K562 (cell line): ENCODE results near the gene DPH1. TPM values are rescaled to one million over a fixed set of nuclear protein-coding genes. Genes with fewer than 3 reads are reported as not detected.

ENCODE experiments used
- ATAC-seq: fragments of 200-7000 bp; cut with Tn5 transposase; 3 replicates; pipeline ENCODE4 v1.9.1; 2020; ENCODE audit warnings: moderate library complexity
- BruUV-seq: library from RNA; stranded (reverse); fragments of 400-500 nt; replicated peaks from 2 replicates; lab custom pipeline; 2021; lab: Mats Ljungman, UMichigan
- CTCF ChIA-PET: fragments of 300-600 bp; formaldehyde crosslinking; extraction: SDS; loops from one replicate; lab custom pipeline; 2021; ENCODE audit warnings: low intra/inter-chr PET ratio; lab: Yijun Ruan, JAX
- POLR2A ChIA-PET: fragments of 300-600, 350-650 bp; sonication (Branson Sonifier 250); formaldehyde crosslinking; extraction: SDS; loops from one replicate; lab custom pipeline; 2021; ENCODE audit warnings: antibody characterized with exemption, inconsistent platforms; lab: Yijun Ruan, JAX
- DNase-seq, 4 experiments: peaks; one replicate each; pipeline versions ENCODE4 v3.0.0 to v3.0.0-alpha.2; 2011 to 2018; ENCODE audit warnings: low spot score in 3 of 4, mixed read lengths in 3 of 4; ENCODE audit errors: extremely low read depth in 1 of 4
- FAIRE-seq: peaks from 2 replicates; lab custom pipeline; 2011; peaks lifted over from hg19 to GRCh38; lab: Jason Lieb, UNC
- H2AFZ ChIP-seq: 2 replicates; pipeline ENCODE4 v1.6.0; 2011; ENCODE audit warnings: low read depth, low read length, control low read depth, inconsistent platforms
- H3K27ac ChIP-seq: fragments of 200-600 bp; 3 replicates; pipeline ENCODE4 v1.8.0; 2011; ENCODE audit warnings: low read depth, mild to moderate bottlenecking, control low read depth, inconsistent platforms, low read length, moderate library complexity, mixed read lengths; ENCODE audit errors: extremely low read depth
- H3K27me3 ChIP-seq, 2 experiments: fragments of 300-600 bp in 1 of 2; 2 replicates in 1 of 2; 3 replicates in 1 of 2; pipeline versions ENCODE4 v1.6.0 to v1.8.0; 2011; ENCODE audit warnings: inconsistent platforms in 2 of 2, low read length in 2 of 2, mild to moderate bottlenecking in 1 of 2, mixed read lengths in 1 of 2, moderate library complexity in 1 of 2; ENCODE audit not compliant: control insufficient read depth in 2 of 2, insufficient read depth in 2 of 2
- H3K36me3 ChIP-seq: fragments of 300-600 bp; 3 replicates; pipeline ENCODE4 v1.8.0; 2011; ENCODE audit warnings: mild to moderate bottlenecking, low read length, inconsistent platforms; ENCODE audit not compliant: control insufficient read depth, insufficient read depth
- H3K4me1 ChIP-seq, 2 experiments: fragments of 200-600 bp in 1 of 2; replicated peaks in 1 of 2; 2 replicates in 1 of 2; 3 replicates in 1 of 2; pipeline versions ENCODE4 v1.5.1 to v1.8.0; 2011; ENCODE audit warnings: inconsistent platforms in 2 of 2, low read length in 2 of 2, mild to moderate bottlenecking in 1 of 2, mixed read lengths in 1 of 2, moderate library complexity in 1 of 2; ENCODE audit not compliant: control insufficient read depth in 2 of 2, insufficient read depth in 2 of 2
- H3K4me2 ChIP-seq: 2 replicates; pipeline ENCODE4 v1.6.1; 2011; ENCODE audit warnings: low read length, control low read depth, inconsistent platforms, mixed read lengths; ENCODE audit not compliant: insufficient read depth
- H3K4me3 ChIP-seq: fragments of 200-600 bp; sonication (generic), shearing (Covaris generic); 2 replicates; pipeline ENCODE4 v1.5.1; 2016; ENCODE audit warnings: control low read depth, inconsistent platforms
- H3K79me2 ChIP-seq: fragments of 200-600 bp; 3 replicates; pipeline ENCODE4 v1.8.0; 2011; ENCODE audit warnings: low read length, inconsistent platforms; ENCODE audit not compliant: control insufficient read depth, insufficient read depth
- H3K9ac ChIP-seq, 2 experiments: 2 replicates each; pipeline versions ENCODE4 v1.6.0 to v1.6.1; 2011; ENCODE audit warnings: low read depth in 2 of 2, low read length in 2 of 2, control low read depth in 1 of 2, inconsistent platforms in 1 of 2, mild to moderate bottlenecking in 1 of 2, mixed read lengths in 1 of 2; ENCODE audit not compliant: insufficient read depth in 1 of 2
- H3K9me1 ChIP-seq: one replicate; pipeline ENCODE4 v1.6.0; 2011; ENCODE audit warnings: inconsistent platforms, mild to moderate bottlenecking, low read length, moderate library complexity; ENCODE audit not compliant: control insufficient read depth, insufficient read depth
- H3K9me3 ChIP-seq: replicated peaks from 2 replicates; pipeline ENCODE4 v1.5.1; 2011; ENCODE audit warnings: low read depth, low read length, inconsistent platforms; ENCODE audit not compliant: control insufficient read depth, insufficient read depth
- H4K20me1 ChIP-seq: replicated peaks from 2 replicates; pipeline ENCODE4 v1.6.1; 2011; ENCODE audit warnings: low read length, inconsistent platforms, mixed read lengths; ENCODE audit not compliant: control insufficient read depth, insufficient read depth
- CREB3 ChIP-seq: fragments of 450-650 bp; conservative IDR thresholded peaks from 2 replicates; pipeline ENCODE4 v1.6.1; 2016; ENCODE audit warnings: missing genetic modification characterization, low read depth, mild to moderate bottlenecking, missing compliant biosample characterization, moderate library complexity
- ELF1 ChIP-seq: fragments of 200-800 bp; sonication (Bioruptor generic); IDR thresholded peaks from 2 replicates; pipeline ENCODE4 v1.6.1; 2016; ENCODE audit warnings: missing genetic modification characterization, missing compliant biosample characterization
- HDAC2 ChIP-seq: fragments of 450-650 bp; IDR thresholded peaks from 2 replicates; pipeline ENCODE4 v1.6.1; 2016; ENCODE audit warnings: mild to moderate bottlenecking
- PHTF2 ChIP-seq: fragments of 250-450 bp; sonication (Bioruptor Pico); IDR thresholded peaks from 2 replicates; pipeline ENCODE4 v1.5.0; 2021; ENCODE audit warnings: mild to moderate bottlenecking
- PYGO2 ChIP-seq: fragments of 450-650 bp; IDR thresholded peaks from 2 replicates; pipeline ENCODE4 v1.6.1; 2016; ENCODE audit warnings: mild to moderate bottlenecking, missing genetic modification characterization, moderate library complexity, missing compliant biosample characterization
- RBM14 ChIP-seq: fragments of 200-400 bp; formaldehyde crosslinking; IDR thresholded peaks from 2 replicates; pipeline ENCODE4 v1.6.1; 2018; ENCODE audit warnings: low read depth, mild to moderate bottlenecking, low read length, moderate library complexity, borderline replicate concordance; ENCODE audit not compliant: insufficient read depth
- SNIP1 ChIP-seq: fragments of 450-650 bp; IDR thresholded peaks from 2 replicates; pipeline ENCODE4 v1.7.1; 2017; ENCODE audit warnings: low read depth, mild to moderate bottlenecking
- YBX1 ChIP-seq: fragments of 450-650 bp; IDR thresholded peaks from 2 replicates; pipeline ENCODE4 v1.7.1; 2016; ENCODE audit warnings: mild to moderate bottlenecking
- ZNF644 ChIP-seq: fragments of 200-800 bp; sonication (Bioruptor generic); IDR thresholded peaks from 2 replicates; pipeline ENCODE4 v1.6.1; 2016; ENCODE audit warnings: low read depth, missing genetic modification characterization, missing compliant biosample characterization
- WGBS: fragments of 100-300 bp; shearing (Covaris generic); methylation state at CpG from one replicate; pipeline ENCODE4 v1.1.6; 2016; ENCODE audit warnings: low coverage, mixed read lengths; ENCODE audit not compliant: insufficient coverage; ENCODE audit errors: missing lambda C conversion rate; 5-methylcytosine and 5-hydroxymethylcytosine counted together
- in situ Hi-C: fragments of 300-500 bp; cut with MboI; formaldehyde crosslinking; loops from 4 replicates; pipeline ENCODE4 v1.15.0; 2018; ENCODE audit warnings: inconsistent platforms, mixed read lengths
- intact Hi-C: fragments of 100-400 bp; cut with micrococcal nuclease; formaldehyde crosslinking; loops from 2 replicates; pipeline ENCODE4 v1.14.2; 2022
- polyA plus RNA-seq, 8 experiments: library from polyadenylated mRNA; depleted of rRNA in 4 of 8; stranded (reverse) in 5 of 8; unstranded in 3 of 8; fragments of >200 nt; fragmentation: Nextera tagmentation in 2 of 8; fragmentation: Illumina TruSeq in 1 of 8; extraction: Ambion mirVana in 2 of 8; extraction: Trizol in 1 of 8; gene quantifications; 2 replicates each; pipeline versions ENCODE4 v1.2.1 to v1.2.3, GENCODE V29; 2011 to 2014; ENCODE audit warnings: inconsistent platforms in 1 of 8, missing spikeins in 1 of 8
- total RNA-seq, 7 experiments: library from RNA; depleted of rRNA in 6 of 7; stranded (reverse); fragments of >200 nt in 6 of 7; fragmentation: Illumina TruSeq in 2 of 7; extraction: Trizol in 2 of 7; gene quantifications; 2 replicates each; pipeline versions ENCODE4 v1.2.1 to v1.2.3, GENCODE V29; 2011 to 2021; ENCODE audit warnings: low replicate concordance in 1 of 7
- TF ChIP-seq, protein P1 (sequence below): fragments of 250-450 bp; sonication (Bioruptor Pico); IDR thresholded peaks from 2 replicates; pipeline ENCODE4 v1.4.0; 2020; ENCODE audit warnings: mild to moderate bottlenecking, moderate library complexity
- TF ChIP-seq, protein P2 (sequence below): fragments of 250-450 bp; sonication (Bioruptor Pico); IDR thresholded peaks from 2 replicates; pipeline ENCODE4 v1.5.0; 2021; ENCODE audit warnings: mild to moderate bottlenecking, moderate library complexity

DPH1 gene
- total and polyA plus RNA-seq, 9 of the 15 experiments (the other 6 are each of a cell fraction or from before 2014, with no cell fraction given): 0.42 to 40.6 (median 20.2) TPM

GRCh38 chr17:2074919-2075318 lies 45.0 kb downstream of the DPH1 start:
- no peak for DNase-seq
- BruUV-seq: no TSS peak
- no peak overlapping the region for H3K4me3 ChIP-seq
- no peak overlapping the region for H3K9ac ChIP-seq
- H3K27me3 ChIP-seq: no peaks in the 10 kb centered on the region
- H3K4me1 ChIP-seq: peaks cover 0 to 4% of the 10 kb centered on the region in 2 experiments; a peak in 1 of 5 replicates
- no peaks in the 10 kb centered on the region for H3K79me2 ChIP-seq
- intact Hi-C loops (no loop called here), in situ Hi-C loops (no loop called here)
- no peaks in the 10 kb centered on the region for H3K9me1 ChIP-seq
- no peak overlapping the region for H3K4me2 ChIP-seq
- 40% methylated on average over 1 of the region's 10 CpGs for WGBS
- no peaks in the 10 kb centered on the region for H3K9me3 ChIP-seq
- no peaks in the 10 kb centered on the region for H4K20me1 ChIP-seq
- H3K36me3 ChIP-seq: peaks cover 13% of the 10 kb centered on the region; the same call in 1 of the 3 replicates
- POLR2A ChIA-PET: interaction anchor here (0.6 kb wide), 1 partner anchor 94 kb away, joined by 3 read pairs; no protein-coding TSS in a partner anchor
- no peak for FAIRE-seq
- ATAC-seq: no peak
- no peak overlapping the region for H3K27ac ChIP-seq
- TF ChIP-seq ELF1 (tag) (no peak), PHTF2 (CRISPR knock-in tag) (no peak), YBX1 (no peak), HDAC2 (no peak), CREB3 (tag) (no peak), ZNF644 (tag) (no peak), PYGO2 (no peak), SNIP1 (no peak), RBM14 (no peak)
- TF ChIP-seq, protein P1, sequence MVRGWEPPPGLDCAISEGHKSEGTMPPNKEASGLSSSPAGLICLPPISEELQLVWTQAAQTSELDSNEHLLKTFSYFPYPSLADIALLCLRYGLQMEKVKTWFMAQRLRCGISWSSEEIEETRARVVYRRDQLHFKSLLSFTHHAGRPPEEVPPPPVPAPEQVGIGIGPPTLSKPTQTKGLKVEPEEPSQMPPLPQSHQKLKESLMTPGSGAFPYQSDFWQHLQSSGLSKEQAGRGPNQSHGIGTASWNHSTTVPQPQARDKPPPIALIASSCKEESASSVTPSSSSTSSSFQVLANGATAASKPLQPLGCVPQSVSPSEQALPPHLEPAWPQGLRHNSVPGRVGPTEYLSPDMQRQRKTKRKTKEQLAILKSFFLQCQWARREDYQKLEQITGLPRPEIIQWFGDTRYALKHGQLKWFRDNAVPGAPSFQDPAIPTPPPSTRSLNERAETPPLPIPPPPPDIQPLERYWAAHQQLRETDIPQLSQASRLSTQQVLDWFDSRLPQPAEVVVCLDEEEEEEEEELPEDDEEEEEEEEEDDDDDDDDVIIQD: no peak
- TF ChIP-seq, protein P2, sequence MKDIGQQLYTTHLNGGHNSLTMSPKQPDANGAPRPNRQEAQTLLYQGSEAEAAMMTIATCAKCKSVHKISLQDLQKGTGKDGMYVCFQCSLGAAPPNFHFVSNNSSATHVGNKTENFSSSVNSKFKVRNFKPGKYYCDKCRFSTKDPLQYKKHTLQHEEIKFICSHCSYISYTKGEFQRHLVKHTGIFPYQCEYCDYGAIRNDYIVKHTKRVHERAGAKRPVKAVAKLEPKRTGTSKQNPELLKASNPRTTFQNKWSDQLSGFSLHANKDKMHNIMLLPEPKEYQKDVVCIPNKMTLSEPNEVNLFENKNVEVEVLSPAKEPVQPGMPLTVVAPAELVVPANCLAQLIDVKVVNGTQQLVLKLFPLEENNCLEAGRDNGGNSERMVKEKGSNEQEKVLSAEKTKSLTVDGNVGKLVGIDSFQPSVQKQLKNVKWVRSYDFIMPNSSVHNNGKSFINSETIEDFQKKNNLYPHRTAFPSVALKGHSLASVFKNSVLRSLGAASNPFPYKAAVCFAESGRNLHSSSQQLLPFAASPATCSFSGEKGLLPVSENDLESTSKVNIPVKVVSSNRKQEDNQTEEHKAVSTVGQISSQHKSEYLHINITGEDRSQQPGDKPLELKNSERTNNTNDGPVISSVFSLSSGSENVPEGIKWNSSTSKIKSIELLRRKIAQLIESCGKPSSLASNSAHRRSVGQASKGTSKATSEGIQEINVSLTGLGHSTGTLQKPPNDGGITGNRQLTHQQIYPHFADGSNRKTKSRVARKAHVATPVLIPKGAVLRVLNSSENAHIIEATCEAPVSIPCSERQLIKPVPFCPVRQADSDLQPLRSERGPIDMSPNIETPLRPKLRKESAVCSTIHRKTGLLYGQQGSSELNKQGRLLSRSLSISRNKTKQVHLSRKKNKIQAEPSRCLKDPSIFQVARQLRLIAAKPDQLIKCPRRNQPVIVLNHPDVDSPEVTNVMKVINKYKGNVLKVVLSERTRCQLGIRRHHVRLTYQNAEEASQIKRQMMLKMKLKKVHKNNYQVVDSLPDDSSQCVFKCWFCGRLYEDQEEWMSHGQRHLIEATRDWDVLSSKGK: no peak
- TF ChIP-seq, all 486 proteins: peak for 0
- CTCF ChIA-PET: no interaction called here
- H2AFZ ChIP-seq: no peak overlapping the region
